Mesendoderm (in vitro differentiated cells): ENCODE results near the gene GALE.

Experiments
- DNase-seq: peaks from one replicate; pipeline ENCODE4 v3.0.0; 2013
- H2AK5ac ChIP-seq: 2 replicates; pipeline ENCODE4 v1.6.1; 2013; ENCODE audit warnings: low read length, inconsistent platforms
- H2BK120ac ChIP-seq: 2 replicates; pipeline ENCODE4 v1.6.1; 2013; ENCODE audit warnings: low read depth, mild to moderate bottlenecking, low read length, moderate library complexity, mixed read lengths
- H2BK15ac ChIP-seq: replicated peaks from 2 replicates; pipeline ENCODE4 v1.6.1; 2013; ENCODE audit warnings: low read depth, mild to moderate bottlenecking, moderate library complexity
- H2BK5ac ChIP-seq: 2 replicates; pipeline ENCODE4 v1.6.1; 2013; ENCODE audit warnings: low read length, inconsistent platforms
- H3K18ac ChIP-seq: 2 replicates; pipeline ENCODE4 v1.6.1; 2013; ENCODE audit warnings: mild to moderate bottlenecking, low read length, mixed read lengths
- H3K23ac ChIP-seq: one replicate; pipeline ENCODE4 v1.6.1; 2013; ENCODE audit warnings: low read length
- H3K27ac ChIP-seq: 2 replicates; pipeline ENCODE4 v1.5.1; 2013; ENCODE audit warnings: low read depth, mild to moderate bottlenecking, inconsistent platforms, low read length, moderate library complexity
- H3K27me3 ChIP-seq: 2 replicates; pipeline ENCODE4 v1.6.1; 2013; ENCODE audit warnings: low read length, control low read depth, mild to moderate bottlenecking, inconsistent platforms; ENCODE audit not compliant: insufficient read depth, poor library complexity
- H3K36me3 ChIP-seq: 2 replicates; pipeline ENCODE4 v1.6.1; 2013; ENCODE audit warnings: low read length, inconsistent platforms; ENCODE audit not compliant: control insufficient read depth, insufficient read depth
- H3K4ac ChIP-seq: one replicate; pipeline ENCODE4 v1.6.1; 2013; ENCODE audit warnings: low read depth, mild to moderate bottlenecking, low read length, moderate library complexity
- H3K4me1 ChIP-seq: 2 replicates; pipeline ENCODE4 v1.6.1; 2013; ENCODE audit warnings: low read depth, low read length, inconsistent platforms; ENCODE audit not compliant: control insufficient read depth
- H3K4me2 ChIP-seq: 2 replicates; pipeline ENCODE4 v1.6.1; 2013; ENCODE audit warnings: low read length
- H3K4me3 ChIP-seq: 2 replicates; pipeline ENCODE4 v1.5.1; 2013; ENCODE audit warnings: mild to moderate bottlenecking, low read length
- H3K56ac ChIP-seq: one replicate; pipeline ENCODE4 v1.6.1; 2013; ENCODE audit warnings: low read length
- H3K79me1 ChIP-seq: 2 replicates; pipeline ENCODE4 v1.6.1; 2013; ENCODE audit warnings: low read length, inconsistent platforms
- H3K79me2 ChIP-seq: 2 replicates; pipeline ENCODE4 v1.6.1; 2013; ENCODE audit warnings: mild to moderate bottlenecking, low read length; ENCODE audit not compliant: control insufficient read depth, insufficient read depth
- H3K9ac ChIP-seq: 2 replicates; pipeline ENCODE4 v1.6.1; 2013; ENCODE audit warnings: low read length, inconsistent platforms
- H4K5ac ChIP-seq: one replicate; pipeline ENCODE4 v1.6.1; 2013; ENCODE audit warnings: low read length
- H4K8ac ChIP-seq: one replicate; pipeline ENCODE4 v1.6.1; 2013; ENCODE audit warnings: low read depth, mild to moderate bottlenecking, control low read depth, low read length, moderate library complexity
- WGBS: extraction: QIAGEN DNeasy Blood & Tissue Kit; methylation state at CpG from one replicate; pipeline ENCODE4 v1.1.7; 2013; ENCODE audit warnings: low lambda C conversion rate, missing lambda C conversion rate; ENCODE audit not compliant: insufficient coverage; ENCODE audit errors: extremely low coverage; 5-methylcytosine and 5-hydroxymethylcytosine counted together

The GALE gene

GRCh38 chr1:23816906-23817305 is 16.4 kb upstream of the GALE start:
- Histone ChIP-seq H2BK15ac (no peak overlapping the region), H3K79me1 (no peaks in the 10 kb centered on the region), H3K18ac (no peak overlapping the region), H4K5ac (no peak overlapping the region), H3K36me3 (no peaks in the 10 kb centered on the region), H3K23ac (no peak overlapping the region), H3K56ac (no peak overlapping the region), H3K79me2 (no peaks in the 10 kb centered on the region), H3K4me3 (no peak overlapping the region), H2BK120ac (no peak overlapping the region), H3K27me3 (no peaks in the 10 kb centered on the region), H3K4me1 (no peaks in the 10 kb centered on the region), H3K9ac (no peak overlapping the region), H3K4me2 (no peak overlapping the region), H2BK5ac (no peak overlapping the region), H4K8ac (no peak overlapping the region), H3K27ac (no peak overlapping the region), H3K4ac (no peak overlapping the region), H2AK5ac (no peak overlapping the region)
- DNase-seq: no peak

- H3K56ac ChIP-seq: no peak overlapping the region
- WGBS: no CpG with 5 or more reads among the region's 3 CpGs
- H3K27ac ChIP-seq: no peak overlapping the region
- no peaks in the 10 kb centered on the region for H3K27me3 ChIP-seq
- no peak overlapping the region for H2BK120ac ChIP-seq
- H4K8ac ChIP-seq: no peak overlapping the region
- no peak overlapping the region for H3K18ac ChIP-seq
- no peaks in the 10 kb centered on the region for H3K4me1 ChIP-seq
- H4K5ac ChIP-seq: no peak overlapping the region
- H3K4me3 ChIP-seq: no peak overlapping the region
- H3K23ac ChIP-seq: no peak overlapping the region
- H3K36me3 ChIP-seq: no peaks in the 10 kb centered on the region
- no peak for DNase-seq
- no peak overlapping the region for H3K4me2 ChIP-seq
- H3K9ac ChIP-seq: no peak overlapping the region
- no peak overlapping the region for H3K4ac ChIP-seq
- H3K79me1 ChIP-seq: no peaks in the 10 kb centered on the region
- H2AK5ac ChIP-seq: no peak overlapping the region
- no peaks in the 10 kb centered on the region for H3K79me2 ChIP-seq
- no peak overlapping the region for H2BK5ac ChIP-seq
- no peak overlapping the region for H2BK15ac ChIP-seq
Measured at GRCh38 chr1:23816361-23816760, 15.8 kb upstream of the GALE start.

- Histone ChIP-seq H3K27ac (no peak overlapping the region), H3K4me1 (no peaks in the 10 kb centered on the region), H3K9ac (no peak overlapping the region), H2BK5ac (no peak overlapping the region), H3K4ac (no peak overlapping the region), H4K8ac (no peak overlapping the region), H3K79me2 (no peaks in the 10 kb centered on the region), H3K4me3 (no peak overlapping the region), H2BK15ac (no peak overlapping the region), H4K5ac (no peak overlapping the region), H2AK5ac (no peak overlapping the region), H3K36me3 (no peaks in the 10 kb centered on the region), H3K18ac (no peak overlapping the region), H3K79me1 (no peaks in the 10 kb centered on the region), H3K27me3 (no peaks in the 10 kb centered on the region), H3K56ac (no peak overlapping the region), H2BK120ac (no peak overlapping the region), H3K4me2 (no peak overlapping the region), H3K23ac (no peak overlapping the region)
- no peak for DNase-seq
- no CpG with 5 or more reads among the region's 4 CpGs for WGBS
Measured at GRCh38 chr1:23814016-23814415, 13.5 kb upstream of the GALE start.

GRCh38 chr1:23810818-23811540 is 10.4 kb upstream of the GALE start:
- no peaks in the 10 kb centered on the region for H3K36me3 ChIP-seq
- no CpG with 5 or more reads among the region's 3 CpGs for WGBS

GRCh38 chr1:23809751-23810171 is 9.2 kb upstream of the GALE start:
- H3K36me3 ChIP-seq: no peaks in the 10 kb centered on the region
- no peak overlapping the region for H3K4me3 ChIP-seq
- no peak overlapping the region for H4K8ac ChIP-seq
- no peak overlapping the region for H2BK5ac ChIP-seq
- H3K4me2 ChIP-seq: no peak overlapping the region
- H2AK5ac ChIP-seq: no peak overlapping the region
- H3K4me1 ChIP-seq: no peaks in the 10 kb centered on the region
- no peaks in the 10 kb centered on the region for H3K79me2 ChIP-seq
- no peaks in the 10 kb centered on the region for H3K27me3 ChIP-seq
- no peak overlapping the region for H2BK15ac ChIP-seq
- no peak overlapping the region for H4K5ac ChIP-seq
- H3K23ac ChIP-seq: no peak overlapping the region
- no peak overlapping the region for H2BK120ac ChIP-seq
- H3K9ac ChIP-seq: no peak overlapping the region
- WGBS: no CpG with 5 or more reads among the region's 6 CpGs
- H3K79me1 ChIP-seq: no peaks in the 10 kb centered on the region
- DNase-seq: peak; percentile 85
- H3K18ac ChIP-seq: no peak overlapping the region
- no peak overlapping the region for H3K27ac ChIP-seq
- H3K4ac ChIP-seq: no peak overlapping the region
- no peak overlapping the region for H3K56ac ChIP-seq

More at GRCh38 chr1:23810818-23811540, 10.4 kb upstream of the GALE start:
- peak; percentile 78 for DNase-seq
- no peak overlapping the region for H3K4me2 ChIP-seq
- no peak overlapping the region for H4K5ac ChIP-seq
- H3K9ac ChIP-seq: no peak overlapping the region
- no peak overlapping the region for H2BK120ac ChIP-seq
- H2BK15ac ChIP-seq: no peak overlapping the region
- no peak overlapping the region for H3K23ac ChIP-seq
- no peaks in the 10 kb centered on the region for H3K27me3 ChIP-seq
- no peak overlapping the region for H3K18ac ChIP-seq
- no peak overlapping the region for H3K27ac ChIP-seq
- no peak overlapping the region for H2AK5ac ChIP-seq
- H3K4me3 ChIP-seq: no peak overlapping the region
- no peak overlapping the region for H3K4ac ChIP-seq
- no peaks in the 10 kb centered on the region for H3K79me2 ChIP-seq
- no peaks in the 10 kb centered on the region for H3K79me1 ChIP-seq
- H2BK5ac ChIP-seq: no peak overlapping the region
- no peak overlapping the region for H4K8ac ChIP-seq
- H3K56ac ChIP-seq: no peak overlapping the region
- no peaks in the 10 kb centered on the region for H3K4me1 ChIP-seq

DNA sequence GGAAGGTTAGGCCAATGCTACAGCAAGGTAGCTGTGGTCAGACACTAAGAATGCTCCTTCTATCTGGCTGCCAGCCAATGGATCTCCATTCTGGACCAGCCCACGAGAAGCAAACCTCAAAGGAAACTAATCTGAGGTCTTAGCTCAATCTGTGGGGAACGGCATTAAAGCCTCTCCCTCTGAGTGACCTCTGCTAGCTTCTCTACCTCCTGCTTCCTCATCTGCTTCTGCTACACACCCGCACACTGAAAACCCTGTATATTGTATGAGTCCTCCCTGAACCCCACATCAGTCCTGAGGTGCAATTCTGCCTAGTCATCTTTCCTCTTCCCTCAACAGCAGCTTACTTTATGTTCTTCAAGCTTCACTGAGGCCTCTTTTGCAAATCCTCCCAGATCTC is 6.9 kb upstream of the GALE start:
- no peak overlapping the region for H3K4ac ChIP-seq
- H3K79me2 ChIP-seq: no peaks in the 10 kb centered on the region

More for the DNA sequence above, 6.9 kb upstream of the GALE start:
- no CpG with 5 or more reads among the region's 3 CpGs for WGBS
- H3K18ac ChIP-seq: no peak overlapping the region
- no peaks in the 10 kb centered on the region for H3K79me1 ChIP-seq
- H3K27ac ChIP-seq: no peak overlapping the region
- H2AK5ac ChIP-seq: no peak overlapping the region
- no peak overlapping the region for H3K9ac ChIP-seq
- H3K36me3 ChIP-seq: no peaks in the 10 kb centered on the region
- no peak overlapping the region for H3K56ac ChIP-seq
- H2BK120ac ChIP-seq: no peak overlapping the region
- H4K5ac ChIP-seq: no peak overlapping the region
- DNase-seq: no peak
- H3K4me2 ChIP-seq: no peak overlapping the region
- H3K4me3 ChIP-seq: no peak overlapping the region
- no peaks in the 10 kb centered on the region for H3K4me1 ChIP-seq
- no peak overlapping the region for H2BK15ac ChIP-seq
- no peaks in the 10 kb centered on the region for H3K27me3 ChIP-seq
- H2BK5ac ChIP-seq: no peak overlapping the region
- H3K23ac ChIP-seq: no peak overlapping the region
- H4K8ac ChIP-seq: no peak overlapping the region
